Gastrocnemius medialis (tissue), 4 donors: Measurements from ENCODE around the gene SLC5A11. TPM values are rescaled to one million over a fixed set of nuclear protein-coding genes. Genes with fewer than 3 reads are reported as not detected.

Experiments used
- ATAC-seq, 2 donors: fragments of 150-250 bp; one replicate each; pipeline ENCODE4 v1.9.1; 2016
- DNase-seq, 2 donors: peaks; one replicate each; pipeline ENCODE4 v3.0.0-alpha.2; 2019
- H3K27ac ChIP-seq, 4 donors: fragments of 200-600 bp; sonication (generic); 1 replicate in 1 of 4; 2 replicates in 3 of 4; pipeline ENCODE4 v1.5.1; 2016 to 2018; ENCODE audit warnings: mild to moderate bottlenecking in 2 of 4, moderate library complexity in 1 of 4
- H3K27me3 ChIP-seq, 3 donors: fragments of 200-600 bp; sonication (generic) in 2 of 3; 1 replicate in 1 of 3; 2 replicates in 2 of 3; pipeline versions ENCODE4 v1.5.1 to v1.6.0; 2016 to 2019; ENCODE audit warnings: mild to moderate bottlenecking in 1 of 3, moderate library complexity in 1 of 3
- H3K36me3 ChIP-seq, 2 donors: fragments of 200-600 bp; sonication (generic) in 1 of 2; one replicate each; pipeline ENCODE4 v1.5.1; 2017 to 2018
- H3K4me1 ChIP-seq, 2 donors: fragments of 200-600 bp; sonication (generic) in 1 of 2; one replicate each; pipeline ENCODE4 v1.5.1; 2016 to 2017; ENCODE audit warnings: mild to moderate bottlenecking in 2 of 2
- H3K4me3 ChIP-seq, 4 donors: fragments of 200-600 bp; sonication (generic) in 3 of 4; 1 replicate in 1 of 4; 2 replicates in 3 of 4; pipeline ENCODE4 v1.5.1; 2016 to 2019; ENCODE audit warnings: mild to moderate bottlenecking in 2 of 4
- H3K9me3 ChIP-seq, 3 donors: fragments of 200-600 bp; sonication (generic) in 2 of 3; 1 replicate in 1 of 3; 2 replicates in 2 of 3; pipeline ENCODE4 v1.5.1; 2016 to 2019
- POLR2A ChIP-seq, 2 donors: fragments of 450-650 bp; IDR thresholded peaks; one replicate each; pipeline ENCODE4 v1.6.1; 2017; ENCODE audit warnings: antibody characterized with exemption in 2 of 2, mild to moderate bottlenecking in 2 of 2, moderate library complexity in 2 of 2
- in situ Hi-C, 4 donors: fragments of 200-750 bp; cut with MboI; loops; one replicate each; pipeline versions ENCODE4 v1.15.0 to v1.8.0; 2017; ENCODE audit warnings: low sequenced_read_pairs in 4 of 4
- intact Hi-C: fragments of 100-400 bp; cut with DNase I; formaldehyde crosslinking; loops from one replicate; pipeline ENCODE4 v1.15.1; 2023; ENCODE audit warnings: low total_unique reads
- total RNA-seq, 4 donors: library from RNA; depleted of rRNA; stranded (reverse); fragments of >200 nt; gene quantifications; one replicate each; pipeline versions ENCODE4 v1.1.0 to v1.2.3, GENCODE V29; 2016
- TF ChIP-seq, protein P1 (sequence below), 5 experiments: fragments of 450-650 bp in 3 of 5; fragments of 200-600 bp in 2 of 5; sonication (generic) in 2 of 5; IDR thresholded peaks in 4 of 5; conservative IDR thresholded peaks in 1 of 5; 1 replicate in 4 of 5; 2 replicates in 1 of 5; pipeline ENCODE4 v1.5.1; 2016 to 2019; ENCODE audit warnings: antibody characterized with exemption in 5 of 5, mild to moderate bottlenecking in 3 of 5, moderate library complexity in 3 of 5

SLC5A11 gene
- total RNA-seq, 4 donors from 2014 or later, result 0.20 to 0.66 TPM; not detected in 2

DNA sequence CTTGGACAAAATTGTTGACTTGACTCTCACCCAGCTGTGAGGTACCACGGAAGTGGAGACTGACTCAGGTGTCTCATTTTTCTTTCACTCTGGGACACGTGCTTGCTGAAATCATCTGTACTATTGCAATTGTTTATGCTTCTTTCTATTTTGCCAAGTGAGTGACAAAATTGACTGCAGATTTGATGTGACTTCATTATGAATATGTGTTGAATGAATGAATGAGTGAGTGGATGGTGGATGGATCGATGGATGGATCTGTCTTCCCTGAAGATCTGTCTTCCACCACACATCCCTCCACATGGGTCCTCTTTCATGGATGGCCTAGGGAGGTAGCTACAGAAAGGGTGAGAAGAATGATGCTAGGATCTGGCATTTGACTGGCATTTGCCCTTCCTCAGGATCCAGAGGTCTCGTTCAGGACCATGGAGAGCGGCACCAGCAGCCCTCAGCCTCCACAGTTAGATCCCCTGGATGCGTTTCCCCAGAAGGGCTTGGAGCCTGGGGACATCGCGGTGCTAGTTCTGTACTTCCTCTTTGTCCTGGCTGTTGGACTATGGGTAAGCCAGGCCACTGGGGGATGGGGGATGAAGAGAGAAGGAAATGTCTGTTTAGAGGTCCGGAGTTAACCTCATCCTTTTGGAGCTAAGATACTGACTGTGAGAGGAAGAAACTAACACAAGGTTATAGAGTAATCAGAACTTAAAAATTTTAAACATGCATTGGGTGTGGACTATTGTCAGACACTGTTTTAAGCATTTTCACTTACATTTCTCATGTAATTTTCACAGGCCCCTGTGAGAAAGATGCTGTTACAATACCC is 12.7 kb downstream of the SLC5A11 start:
- intact Hi-C loops (no loop called here), in situ Hi-C loops (no loop called here)
- H3K9me3 ChIP-seq, result no peaks in the 10 kb centered on the region
- H3K36me3 ChIP-seq, result no peaks in the 10 kb centered on the region
- no peak overlapping the region for H3K4me3 ChIP-seq
- no peak for ATAC-seq
- no peaks in the 10 kb centered on the region for H3K27me3 ChIP-seq
- no peak overlapping the region for H3K27ac ChIP-seq
- no peak for DNase-seq
- H3K4me1 ChIP-seq, result no peaks in the 10 kb centered on the region
- TF ChIP-seq POLR2A (IDR thresholded peaks at IDR 0.05), result no peak
- TF ChIP-seq, protein P1, sequence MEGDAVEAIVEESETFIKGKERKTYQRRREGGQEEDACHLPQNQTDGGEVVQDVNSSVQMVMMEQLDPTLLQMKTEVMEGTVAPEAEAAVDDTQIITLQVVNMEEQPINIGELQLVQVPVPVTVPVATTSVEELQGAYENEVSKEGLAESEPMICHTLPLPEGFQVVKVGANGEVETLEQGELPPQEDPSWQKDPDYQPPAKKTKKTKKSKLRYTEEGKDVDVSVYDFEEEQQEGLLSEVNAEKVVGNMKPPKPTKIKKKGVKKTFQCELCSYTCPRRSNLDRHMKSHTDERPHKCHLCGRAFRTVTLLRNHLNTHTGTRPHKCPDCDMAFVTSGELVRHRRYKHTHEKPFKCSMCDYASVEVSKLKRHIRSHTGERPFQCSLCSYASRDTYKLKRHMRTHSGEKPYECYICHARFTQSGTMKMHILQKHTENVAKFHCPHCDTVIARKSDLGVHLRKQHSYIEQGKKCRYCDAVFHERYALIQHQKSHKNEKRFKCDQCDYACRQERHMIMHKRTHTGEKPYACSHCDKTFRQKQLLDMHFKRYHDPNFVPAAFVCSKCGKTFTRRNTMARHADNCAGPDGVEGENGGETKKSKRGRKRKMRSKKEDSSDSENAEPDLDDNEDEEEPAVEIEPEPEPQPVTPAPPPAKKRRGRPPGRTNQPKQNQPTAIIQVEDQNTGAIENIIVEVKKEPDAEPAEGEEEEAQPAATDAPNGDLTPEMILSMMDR (IDR thresholded peaks at IDR 0.05 in 4 of 5, conservative IDR thresholded peaks at IDR 0.05 in 1 of 5), result no peak

DNA sequence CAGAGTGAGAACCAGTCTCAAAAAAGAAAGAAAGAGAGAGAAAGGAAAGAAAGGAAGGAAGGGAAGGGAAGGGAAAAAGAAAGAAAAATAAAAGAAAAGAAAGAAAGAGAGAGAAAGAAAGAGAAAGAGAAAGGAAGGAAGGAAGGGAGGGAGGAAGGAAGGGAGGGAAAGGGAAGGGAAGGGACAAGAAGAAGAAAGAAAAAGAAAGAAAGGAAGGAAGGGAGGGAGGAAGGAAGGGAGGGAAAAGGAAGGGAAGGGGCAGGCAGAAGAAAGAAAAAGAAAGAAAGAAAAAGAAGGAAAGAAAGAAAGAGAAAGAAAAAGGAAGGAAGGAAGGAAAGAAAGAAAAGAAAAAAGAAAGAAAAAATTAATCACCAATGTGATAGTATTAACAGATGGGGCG is 15.7 kb downstream of the SLC5A11 start:
- TF ChIP-seq, protein P1 (IDR thresholded peaks at IDR 0.05 in 4 of 5, conservative IDR thresholded peaks at IDR 0.05 in 1 of 5), result no peak
- no peak for TF ChIP-seq POLR2A (IDR thresholded peaks at IDR 0.05)
- ATAC-seq (no peak), DNase-seq (no peak)
- Histone ChIP-seq H3K4me1 (no peaks in the 10 kb centered on the region), H3K9me3 (no peaks in the 10 kb centered on the region), H3K27ac (no peak overlapping the region), H3K36me3 (no peaks in the 10 kb centered on the region), H3K27me3 (no peaks in the 10 kb centered on the region), H3K4me3 (no peak overlapping the region)
- intact Hi-C loops (no loop called here), in situ Hi-C loops (no loop called here)

DNA sequence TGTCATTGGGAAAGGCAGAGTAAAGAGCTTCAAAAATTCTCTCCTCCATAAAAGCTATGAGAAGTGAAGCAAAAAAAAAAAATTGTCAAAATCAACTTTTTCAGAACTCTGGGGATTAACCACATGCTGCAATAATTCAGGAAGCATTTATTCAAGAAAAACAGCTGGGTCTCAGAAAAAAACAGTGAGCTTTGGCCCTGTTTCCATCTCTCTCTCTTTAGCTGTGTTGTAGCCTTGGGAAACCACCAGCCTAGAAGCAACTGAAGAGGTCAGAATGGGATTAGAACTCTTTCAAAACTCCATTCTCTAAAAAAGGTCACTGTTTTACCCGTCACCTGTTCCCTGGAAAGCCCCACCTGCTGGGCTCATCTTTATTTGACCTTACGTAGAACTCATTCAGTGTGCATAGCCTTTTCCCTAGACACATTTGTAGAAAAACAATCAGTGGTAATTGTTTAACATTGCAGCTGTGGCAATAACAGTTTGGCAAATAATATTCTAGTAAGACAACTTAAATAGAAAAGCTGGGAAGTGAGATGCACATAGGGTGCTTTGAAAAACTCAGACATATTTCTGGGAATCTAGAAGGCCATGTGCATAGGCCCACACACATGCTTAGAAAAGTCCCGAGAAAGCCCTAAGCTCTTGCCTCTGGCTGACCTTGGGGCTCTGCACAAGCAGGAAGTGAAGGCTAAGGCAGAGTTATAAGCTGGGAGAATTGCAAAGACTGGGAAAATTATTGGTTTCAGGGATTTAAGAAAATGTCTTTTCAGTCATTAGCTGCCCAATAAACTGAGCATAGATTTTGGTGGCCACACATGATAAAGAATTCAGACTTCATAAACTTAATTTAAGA is 18.0 kb downstream of the SLC5A11 start:
- H3K27ac ChIP-seq, result no peak overlapping the region
- intact Hi-C loops (no loop called here), in situ Hi-C loops (no loop called here)
- ATAC-seq (no peak), DNase-seq (no peak)
- H3K4me1 ChIP-seq, result no peaks in the 10 kb centered on the region
- H3K36me3 ChIP-seq, result no peaks in the 10 kb centered on the region
- H3K9me3 ChIP-seq, result no peaks in the 10 kb centered on the region
- TF ChIP-seq, protein P1 (IDR thresholded peaks at IDR 0.05 in 4 of 5, conservative IDR thresholded peaks at IDR 0.05 in 1 of 5), result no peak
- no peak overlapping the region for H3K4me3 ChIP-seq
- H3K27me3 ChIP-seq, result no peaks in the 10 kb centered on the region

DNA sequence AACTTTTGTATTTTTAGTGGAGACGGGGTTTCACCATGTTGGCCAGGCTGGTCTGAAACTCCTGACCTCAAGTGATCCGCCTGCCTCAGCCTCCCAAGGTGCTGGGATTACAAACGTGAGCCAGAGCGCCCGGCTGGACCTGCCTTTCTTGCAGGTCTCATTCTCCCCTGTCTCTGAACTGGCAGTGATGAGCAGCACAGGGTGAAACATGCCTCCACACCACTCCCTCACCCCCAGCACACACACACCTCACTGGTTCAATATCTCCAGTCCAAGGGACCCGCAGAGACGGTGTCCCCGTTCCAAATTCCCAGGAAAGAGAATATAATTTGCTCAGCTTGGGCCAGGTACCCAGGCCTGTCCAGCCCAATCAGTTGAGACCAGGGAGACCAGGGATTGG is 23.3 kb downstream of the SLC5A11 start:
- Histone ChIP-seq H3K27ac (no peak overlapping the region), H3K4me3 (no peak overlapping the region), H3K27me3 (no peaks in the 10 kb centered on the region), H3K4me1 (no peaks in the 10 kb centered on the region), H3K36me3 (no peaks in the 10 kb centered on the region), H3K9me3 (no peaks in the 10 kb centered on the region)
- no peak for ATAC-seq
- TF ChIP-seq POLR2A (IDR thresholded peaks at IDR 0.05), result no peak
- TF ChIP-seq, protein P1 (IDR thresholded peaks at IDR 0.05 in 4 of 5, conservative IDR thresholded peaks at IDR 0.05 in 1 of 5), result no peak
- intact Hi-C loops (no loop called here), in situ Hi-C loops (no loop called here)
- no peak for DNase-seq
